Activated CD8-positive, alpha-beta T cell treated with anti-CD3 and anti-CD28 coated beads for 36 hours (primary cell): ENCODE data around the gene UGT1A6. TPM values are rescaled to one million over a fixed set of nuclear protein-coding genes. Genes with fewer than 3 reads are reported as not detected.
"Not testable (repeated sequence)": the region's sequence is repeated elsewhere in the genome, so short reads cannot be mapped to it uniquely, and the experiment has no call there.

Experiments
- ATAC-seq: fragments of 200-7000 bp; cut with Tn5 transposase; one replicate; pipeline ENCODE4 v1.10.0; 2021; ENCODE audit warnings: mild to moderate bottlenecking, moderate library complexity
- CTCF ChIA-PET: fragments of 350-600 bp; sonication (Branson Sonifier 250); formaldehyde crosslinking; loops from one replicate; lab custom pipeline; 2021; ENCODE audit warnings: antibody characterized with exemption; lab: Charles Lee
- POLR2A ChIA-PET: fragments of 350-600 bp; sonication (Branson Sonifier 250); formaldehyde crosslinking; loops from one replicate; lab custom pipeline; 2021; ENCODE audit warnings: antibody characterized with exemption; lab: Charles Lee
- DNase-seq: peaks from one replicate; pipeline ENCODE4 v3.0.0-alpha.2; 2020
- H3K27ac Mint-ChIP-seq: one replicate; pipeline ENCODE4 v1.8.0; 2021; ENCODE audit warnings: mild to moderate bottlenecking, mixed read lengths
- H3K27me3 Mint-ChIP-seq: one replicate; pipeline ENCODE4 v1.8.0; 2021; ENCODE audit warnings: mixed read lengths
- H3K36me3 Mint-ChIP-seq: one replicate; pipeline ENCODE4 v1.8.0; 2021; ENCODE audit warnings: low read depth, mixed read lengths
- H3K4me1 Mint-ChIP-seq: one replicate; pipeline ENCODE4 v1.8.0; 2021; ENCODE audit warnings: low read depth, mixed read lengths
- H3K4me3 Mint-ChIP-seq: one replicate; pipeline ENCODE4 v1.8.0; 2021; ENCODE audit warnings: mild to moderate bottlenecking, moderate library complexity, mixed read lengths
- H3K9me3 Mint-ChIP-seq: one replicate; pipeline ENCODE4 v1.8.0; 2021; ENCODE audit warnings: mixed read lengths
- CTCF ChIP-seq: fragments of 200-600 bp; IDR thresholded peaks from one replicate; pipeline ENCODE4 v1.8.0; 2022; ENCODE audit warnings: antibody characterized with exemption, mild to moderate bottlenecking
- intact Hi-C: fragments of 100-400 bp; cut with micrococcal nuclease; formaldehyde crosslinking; loops from one replicate; pipeline ENCODE4 v1.10.0; 2022
- total RNA-seq, 2 experiments: library from RNA; stranded (reverse); gene quantifications; one replicate each; pipeline ENCODE4 v1.2.3, GENCODE V29; 2021

Gene UGT1A6
- total RNA-seq = not detected

- ChIA-PET POLR2A (interaction anchor here (1.0 kb wide), 1 partner anchor 17 kb away, joined by 3 read pairs; no protein-coding TSS in a partner anchor), CTCF (no interaction called here)
- ATAC-seq (no peak), DNase-seq (no peak)
- Mint-ChIP-seq H3K4me1 (no peaks in the 10 kb centered on the region), H3K9me3 (no peaks in the 10 kb centered on the region), H3K4me3 (no peak within 1 kb of the TSS), H3K36me3 (no peaks in the 10 kb centered on the region), H3K27me3 (peaks cover 5% of the 10 kb centered on the region), H3K27ac (no peak within 1 kb of the TSS)
- TF ChIP-seq CTCF = no peak
- intact Hi-C loops = no loop called here
Observed at GRCh38 chr2:233692648-233693047, at the start of gene UGT1A6. UGT1A6 (plus strand) TSS chr2:233692890; CDS start chr2:233693005, 115 bp downstream.

- DNase-seq (no peak), ATAC-seq (no peak)
- Mint-ChIP-seq H3K4me3 (no peak overlapping the region), H3K27me3 (peaks cover 6% of the 10 kb centered on the region), H3K9me3 (peaks cover 7% of the 10 kb centered on the region), H3K4me1 (peaks cover 7% of the 10 kb centered on the region), H3K27ac (no peak overlapping the region), H3K36me3 (no peaks in the 10 kb centered on the region)
- intact Hi-C loops = no loop called here
- CTCF ChIA-PET = no interaction called here
- TF ChIP-seq CTCF = no peak
- POLR2A ChIA-PET = interaction anchor here (0.6 kb wide), 1 partner anchor 19 kb away, joined by 3 read pairs; no protein-coding TSS in a partner anchor
Observed at GRCh38 chr2:233643128-233643527, 49.6 kb upstream of the UGT1A6 start.

- ATAC-seq, H3K36me3 Mint-ChIP-seq, H3K27me3 Mint-ChIP-seq, H3K9me3 Mint-ChIP-seq, H3K27ac Mint-ChIP-seq, DNase-seq, H3K4me3 Mint-ChIP-seq, POLR2A ChIA-PET, intact Hi-C loops, H3K4me1 Mint-ChIP-seq, CTCF ChIA-PET: not testable (repeated sequence)
Observed at GRCh38 chr2:233646033-233646432, 46.7 kb upstream of the UGT1A6 start.

DNA sequence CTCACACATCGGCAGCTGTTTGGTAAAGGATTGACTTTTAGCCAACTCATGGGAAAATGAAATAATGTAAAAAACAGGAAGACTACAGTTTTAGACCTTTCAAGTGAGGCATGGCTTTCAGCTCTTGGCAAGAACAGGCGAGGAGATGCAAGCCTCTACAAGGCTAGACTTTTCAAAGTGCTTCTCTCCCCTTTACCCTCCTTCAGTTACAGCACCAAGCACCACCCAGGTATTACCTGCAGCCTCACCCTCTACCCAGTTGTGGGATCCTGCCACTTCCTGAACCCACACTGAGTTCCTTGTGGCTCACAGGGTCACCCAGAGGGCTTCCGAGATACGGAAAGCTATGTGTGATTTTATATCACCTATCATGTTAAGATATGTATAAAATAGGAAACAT lies 41.7 kb upstream of the UGT1A6 start:
- no peak for TF ChIP-seq CTCF
- Mint-ChIP-seq H3K4me3 (no peak overlapping the region), H3K36me3 (no peaks in the 10 kb centered on the region), H3K9me3 (peaks cover 7% of the 10 kb centered on the region), H3K27ac (no peak overlapping the region), H3K27me3 (peaks cover 14% of the 10 kb centered on the region), H3K4me1 (no peaks in the 10 kb centered on the region)
- ChIA-PET POLR2A (no interaction called here), CTCF (no interaction called here)
- DNase-seq (no peak), ATAC-seq (no peak)
- intact Hi-C loops = no loop called here

DNA sequence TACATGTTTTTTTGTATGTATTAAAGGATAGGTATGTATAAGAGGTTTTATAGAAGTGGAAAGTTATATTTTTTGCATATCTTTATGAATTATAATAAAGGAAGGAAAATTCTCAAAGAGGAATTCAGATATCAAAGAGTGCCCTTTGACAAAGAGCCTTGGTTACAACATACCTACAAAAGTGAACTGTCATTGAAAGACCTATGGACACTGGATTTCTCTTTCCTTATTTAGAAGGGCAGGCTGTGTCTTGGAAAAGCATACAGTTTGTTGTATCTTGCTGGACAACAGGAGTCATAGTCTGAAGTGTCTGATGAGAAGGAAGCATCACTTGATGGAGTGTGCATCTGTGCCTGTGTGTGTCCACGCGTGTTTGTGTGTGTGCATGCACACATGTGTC lies 41.3 kb upstream of the UGT1A6 start:
- ATAC-seq = no peak
- no peaks in the 10 kb centered on the region for H3K4me1 Mint-ChIP-seq
- intact Hi-C loops = no loop called here
- no peak overlapping the region for H3K27ac Mint-ChIP-seq
- H3K27me3 Mint-ChIP-seq = peaks cover 14% of the 10 kb centered on the region
- ChIA-PET POLR2A (no interaction called here), CTCF (no interaction called here)
- TF ChIP-seq CTCF = no peak
- DNase-seq = no peak
- no peak overlapping the region for H3K4me3 Mint-ChIP-seq
- no peaks in the 10 kb centered on the region for H3K36me3 Mint-ChIP-seq
- H3K9me3 Mint-ChIP-seq = peaks cover 5% of the 10 kb centered on the region

- Mint-ChIP-seq H3K27ac (no peak overlapping the region), H3K27me3 (peaks cover 10% of the 10 kb centered on the region), H3K36me3 (no peaks in the 10 kb centered on the region), H3K9me3 (no peaks in the 10 kb centered on the region), H3K4me3 (no peak overlapping the region), H3K4me1 (no peaks in the 10 kb centered on the region)
- intact Hi-C loops = no loop called here
- ChIA-PET POLR2A (no interaction called here), CTCF (no interaction called here)
- TF ChIP-seq CTCF = no peak
- no peak for ATAC-seq
- no peak for DNase-seq
Observed at GRCh38 chr2:233654501-233654900, 38.2 kb upstream of the UGT1A6 start.
